ENCODE measurements around the gene MRC1.

DNA sequence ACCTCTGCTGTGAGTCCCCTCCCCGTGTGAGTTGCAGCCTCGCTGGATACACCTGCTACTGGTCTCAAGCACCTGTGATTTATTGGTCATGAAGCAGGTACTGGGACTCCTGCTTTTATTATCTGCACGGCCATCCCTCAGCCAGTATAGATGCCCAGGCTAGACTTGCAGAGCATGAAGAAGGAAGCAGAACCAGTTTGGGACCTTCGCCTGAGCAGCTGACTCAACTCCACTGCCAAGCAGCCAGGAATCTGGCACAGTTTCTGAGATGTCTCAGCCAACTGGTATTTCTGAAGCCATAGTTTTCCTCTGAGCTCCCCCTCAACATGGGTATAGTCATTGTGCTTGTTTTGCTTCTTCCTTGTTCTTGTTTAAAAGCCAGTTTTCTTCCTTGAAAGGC is 114.6 kb downstream of the MRC1 start:
- TF ChIP-seq POLR2A (IDR thresholded peaks at IDR 0.05; ENCODE audit: low read length) (no peak), POLR2AphosphoS2 (conservative IDR thresholded peaks at IDR 0.05; ENCODE audit: low read length) (no peak), HDAC2 (IDR thresholded peaks at IDR 0.05) (no peak)
